ENCODE results near the gene HTR7.

DNA sequence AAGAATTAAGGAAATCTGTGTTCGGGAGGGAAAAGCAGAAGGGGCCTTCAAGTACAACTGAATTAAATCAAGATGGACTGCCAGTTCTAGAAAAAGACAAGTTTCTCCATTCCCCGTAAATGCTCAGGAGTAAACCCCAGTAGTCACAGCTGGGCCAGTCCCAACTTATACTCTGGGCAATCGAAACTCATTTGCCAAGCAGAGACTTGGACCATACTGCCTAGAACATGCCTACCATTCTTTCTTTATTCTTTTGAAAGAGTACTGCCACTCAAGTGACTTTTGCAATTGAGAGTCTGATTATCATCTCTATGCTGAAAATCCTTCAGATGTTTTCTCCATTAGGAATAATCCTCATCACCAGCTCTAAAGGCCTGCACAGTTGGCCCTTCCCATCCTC lies 35.4 kb upstream of the HTR7 start:
- no peak for TF ChIP-seq EZH2 (IDR thresholded peaks at IDR 0.05; ENCODE audit: insufficient read depth, poor library complexity, severe bottlenecking)
- TF ChIP-seq EZH2phosphoT487 (IDR thresholded peaks at IDR 0.05; ENCODE audit: insufficient read depth, low read depth), result no peak
